ENCODE data around the gene TOMM7. TPM values are rescaled to one million over a fixed set of nuclear protein-coding genes. Genes with fewer than 3 reads are reported as not detected.

The TOMM7 gene
- total and polyA plus RNA-seq, 2 donors = 291 to 377 TPM

DNA sequence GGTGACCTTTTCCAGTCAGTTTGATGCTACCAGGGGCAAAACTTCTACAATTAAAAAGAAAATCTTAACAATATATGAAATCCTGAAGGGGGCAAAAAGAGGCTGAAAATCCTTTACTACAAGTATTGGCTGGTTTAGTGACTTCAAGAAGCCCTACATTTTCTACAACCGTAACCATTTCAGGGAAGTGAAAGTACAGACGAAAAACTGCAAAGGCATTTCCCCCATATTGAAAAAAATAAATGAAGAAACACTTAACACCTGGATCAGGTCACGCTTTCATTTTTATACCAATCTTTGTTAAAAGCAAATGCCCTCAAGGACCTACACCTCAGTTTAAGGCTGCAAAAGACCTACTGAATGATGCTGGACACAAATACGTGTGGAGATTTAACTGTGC lies 57.0 kb downstream of the TOMM7 start:
- no peaks in the 10 kb centered on the region for H3K4me1 ChIP-seq (ENCODE audit: control insufficient read depth in 2 of 2, insufficient read depth in 2 of 2, low read length in 2 of 2)
- H3K27ac ChIP-seq (ENCODE audit: low read depth in 1 of 2, low read length in 1 of 2) = no peak overlapping the region
- WGBS = 73% methylated on average over 4 of the region's 4 CpGs
- H3K9me3 ChIP-seq (ENCODE audit: control insufficient read depth in 2 of 2, insufficient read depth in 1 of 2, low read length in 1 of 2) = no peaks in the 10 kb centered on the region
- no peak overlapping the region for H3K4me3 ChIP-seq (ENCODE audit: low read length in 2 of 2)
- no peak for DNase-seq (ENCODE audit: low read depth in 6 of 9, low spot score in 9 of 9)
- H3K36me3 ChIP-seq (ENCODE audit: control insufficient read depth in 2 of 2, insufficient read depth in 2 of 2, low read length in 1 of 2) = no peaks in the 10 kb centered on the region
- H3K27me3 ChIP-seq (ENCODE audit: control insufficient read depth in 2 of 2, insufficient read depth in 1 of 2, low read length in 1 of 2) = no peaks in the 10 kb centered on the region

Other genes with a start within 250 kb of the TOMM7 start
- gene IL6, start 95.6 kb downstream of the TOMM7 start, total RNA-seq = 0.24 TPM
- 3.5 TPM for gene IL6, start 95.6 kb downstream of the TOMM7 start, polyA plus RNA-seq
- gene HYCC1, start 191.3 kb upstream of the TOMM7 start, total RNA-seq = 15.3 TPM
- 7.5 TPM for gene HYCC1, start 191.3 kb upstream of the TOMM7 start, polyA plus RNA-seq